GM10847 (cell line): Measurements from ENCODE around the gene TEAD1.

ENCODE experiments used
- POLR2A ChIP-seq: IDR thresholded peaks from 2 replicates; pipeline ENCODE4 v1.6.1; 2011; ENCODE audit not compliant: insufficient read length; ENCODE audit errors: extremely low read depth

The TEAD1 gene

GRCh38 chr11:12888525-12889158 lies 214.4 kb downstream of the TEAD1 start:
- TF ChIP-seq POLR2A = no peak

- TF ChIP-seq POLR2A = no peak
Measured at GRCh38 chr11:12889243-12889642, 215.0 kb downstream of the TEAD1 start.

- no peak for TF ChIP-seq POLR2A
Measured at GRCh38 chr11:12890476-12890875, 216.3 kb downstream of the TEAD1 start.

GRCh38 chr11:12893787-12894672 lies 219.8 kb downstream of the TEAD1 start:
- TF ChIP-seq POLR2A = no peak

GRCh38 chr11:12897390-12897789 lies 223.2 kb downstream of the TEAD1 start:
- no peak for TF ChIP-seq POLR2A

- TF ChIP-seq POLR2A = no peak
Measured at GRCh38 chr11:12897867-12898266, 223.6 kb downstream of the TEAD1 start.

- TF ChIP-seq POLR2A = no peak
Measured at GRCh38 chr11:12900496-12900895, 226.3 kb downstream of the TEAD1 start.

GRCh38 chr11:12901272-12901671 lies 227.1 kb downstream of the TEAD1 start:
- TF ChIP-seq POLR2A = no peak

GRCh38 chr11:12901874-12902481 lies 227.8 kb downstream of the TEAD1 start:
- no peak for TF ChIP-seq POLR2A

GRCh38 chr11:12902791-12903486 lies 228.7 kb downstream of the TEAD1 start:
- no peak for TF ChIP-seq POLR2A

- TF ChIP-seq POLR2A = no peak
Measured at GRCh38 chr11:12905435-12905834, 231.2 kb downstream of the TEAD1 start.

GRCh38 chr11:12906501-12906900 lies 232.3 kb downstream of the TEAD1 start:
- no peak for TF ChIP-seq POLR2A

- TF ChIP-seq POLR2A = no peak
Measured at GRCh38 chr11:12909879-12910278, 235.7 kb downstream of the TEAD1 start.

- TF ChIP-seq POLR2A = no peak
Measured at GRCh38 chr11:12914400-12914912, 240.2 kb downstream of the TEAD1 start.

GRCh38 chr11:12915093-12915492 lies 240.9 kb downstream of the TEAD1 start:
- TF ChIP-seq POLR2A = no peak

GRCh38 chr11:12917822-12918221 lies 243.6 kb downstream of the TEAD1 start:
- no peak for TF ChIP-seq POLR2A

- TF ChIP-seq POLR2A = no peak
Measured at GRCh38 chr11:12918667-12919066, 244.4 kb downstream of the TEAD1 start.
